Epithelial cell of proximal tubule (primary cell): Measurements from ENCODE around the gene CAPN1. TPM values are rescaled to one million over a fixed set of nuclear protein-coding genes. Genes with fewer than 3 reads are reported as not detected.

Experiments used
- DNase-seq: peaks from one replicate; pipeline ENCODE4 v3.0.0-alpha.2; 2011; ENCODE audit warnings: low read depth
- H3K4me3 ChIP-seq: 2 replicates; pipeline ENCODE4 v1.5.1; 2011; ENCODE audit warnings: low read depth, mild to moderate bottlenecking, low read length
- CTCF ChIP-seq: conservative IDR thresholded peaks from 2 replicates; pipeline ENCODE4 v1.5.1; 2012; ENCODE audit warnings: low read depth, mild to moderate bottlenecking, low read length
- total RNA-seq: library from RNA; depleted of rRNA; stranded (reverse); fragments of >200 nt; gene quantifications from 2 replicates; pipeline ENCODE4 v1.2.3, GENCODE V29; 2015

The CAPN1 gene
- total RNA-seq, 1 donor from 2014 or later, result 360 TPM

- no peak for TF ChIP-seq CTCF
- DNase-seq, result no peak
- H3K4me3 ChIP-seq, result no peak overlapping the region
Measured at GRCh38 chr11:65163684-65164083, 18.0 kb upstream of the CAPN1 start.

- peak overlapping the region; percentile 21 for H3K4me3 ChIP-seq
- no peak for DNase-seq
- no peak for TF ChIP-seq CTCF
Measured at GRCh38 chr11:65165410-65166317, 16.1 kb upstream of the CAPN1 start.

- TF ChIP-seq CTCF, result no peak
- no peak for DNase-seq
- no peak overlapping the region for H3K4me3 ChIP-seq
Measured at GRCh38 chr11:65166893-65167292, 14.8 kb upstream of the CAPN1 start.

- no peak overlapping the region for H3K4me3 ChIP-seq
- no peak for DNase-seq
- TF ChIP-seq CTCF, result no peak
Measured at GRCh38 chr11:65167656-65168055, 14.1 kb upstream of the CAPN1 start.

GRCh38 chr11:65169164-65169641 lies 12.5 kb upstream of the CAPN1 start:
- no peak for DNase-seq
- no peak overlapping the region for H3K4me3 ChIP-seq
- TF ChIP-seq CTCF, result no peak

- no peak for TF ChIP-seq CTCF
- H3K4me3 ChIP-seq, result no peak within 1 kb of the TSS
- no peak for DNase-seq
Measured at GRCh38 chr11:65170058-65170534, 11.6 kb upstream of the CAPN1 start, which contains the start of gene SPDYC. TSS of gene SPDYC (plus strand) at chr11:65170233. CDS start at chr11:65171358, 1,125 bp downstream.
